DOHH2 (cell line): ENCODE data around the gene MRPL34.

Source experiments
- CTCF ChIP-seq: fragments of 200-600 bp; sonication (generic); IDR thresholded peaks from one replicate; pipeline ENCODE4 v1.5.1; 2014; ENCODE audit warnings: antibody characterized with exemption, mild to moderate bottlenecking, low read depth, low read length; ENCODE audit not compliant: poor library complexity, severe bottlenecking
- EZH2phosphoT487 ChIP-seq: fragments of 200-600 bp; sonication (generic); IDR thresholded peaks from 2 replicates; pipeline ENCODE4 v1.6.1; 2017; ENCODE audit warnings: borderline replicate concordance, mild to moderate bottlenecking, antibody characterized with exemption, low read length, moderate library complexity, mixed read lengths

- TF ChIP-seq CTCF (no peak), EZH2phosphoT487 (no peak)
Measured at GRCh38 chr19:17325133-17325532, 19.5 kb downstream of the MRPL34 start.
